ENCODE results near the gene SLC4A9. TPM values are rescaled to one million over a fixed set of nuclear protein-coding genes. Genes with fewer than 3 reads are reported as not detected.
A peak's percentile ranks its signal among the peaks of the same experiment; 100 is the strongest.

SLC4A9 gene
- polyA plus RNA-seq, 2 of the 4 experiments (the other 2 are of a cell fraction), result not detected

DNA sequence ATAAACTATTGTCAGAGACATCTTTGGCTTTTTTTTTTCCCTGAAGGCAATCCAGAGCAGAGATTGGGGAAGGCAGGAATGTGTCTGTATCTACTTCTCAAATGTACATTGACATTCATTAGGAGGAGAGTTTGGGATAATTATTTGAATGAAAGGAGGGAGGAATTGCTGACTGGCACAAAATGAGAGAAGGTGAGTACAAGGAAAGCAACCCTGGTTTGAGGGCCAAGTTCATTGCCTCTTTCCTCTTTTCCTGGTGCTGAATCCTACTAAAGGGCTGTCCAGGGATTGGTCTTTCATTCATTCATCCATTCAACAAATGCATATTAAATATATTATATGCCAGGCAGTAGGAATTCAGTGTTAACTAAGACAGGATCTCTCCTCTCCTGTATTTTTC, 22.9 kb downstream of the SLC4A9 start:
- no peak for ATAC-seq
- Histone ChIP-seq H3K4me3 (no peak overlapping the region), H3K4me1 (no peaks in the 10 kb centered on the region), H3K9me3 (peaks cover 6% of the 10 kb centered on the region; the same call in 1 of the 3 replicates), H3K4me2 (no peak overlapping the region), H3K27ac (no peak overlapping the region)
- FAIRE-seq, result no peak
- TF ChIP-seq MAFK (IDR thresholded peaks at IDR 0.05; ENCODE audit: partially characterized antibody), result peak; percentile 90
- no peak for TF ChIP-seq HOXB13 (CRISPR knock-in tag; IDR thresholded peaks at IDR 0.05; ENCODE audit: low read depth)
- TF ChIP-seq HOXA7 (CRISPR knock-in tag; IDR thresholded peaks at IDR 0.05), result no peak
- TF ChIP-seq POLR2A (IDR thresholded peaks at IDR 0.05; ENCODE audit: low read length), result no peak
- TF ChIP-seq ZC3H11A (IDR thresholded peaks at IDR 0.05), result no peak
- no peak for TF ChIP-seq HDAC2 (IDR thresholded peaks at IDR 0.05)
- no peak for TF ChIP-seq ESRRA (IDR thresholded peaks at IDR 0.05; ENCODE audit: borderline replicate concordance, low read length)
- DNase-seq (ENCODE audit: low read depth in 1 of 2, low spot score in 1 of 2), result no peak
- CTCF ChIA-PET, result interaction anchor here (0.9 to 7.6 kb wide), 2 partner anchors 10 to 138 kb away, joined by 3 to 49 read pairs; no protein-coding TSS in a partner anchor
- POLR2A ChIA-PET, result interaction anchor here (0.7 kb wide), 1 partner anchor 18 kb away, joined by 5 read pairs; no protein-coding TSS in a partner anchor

DNA sequence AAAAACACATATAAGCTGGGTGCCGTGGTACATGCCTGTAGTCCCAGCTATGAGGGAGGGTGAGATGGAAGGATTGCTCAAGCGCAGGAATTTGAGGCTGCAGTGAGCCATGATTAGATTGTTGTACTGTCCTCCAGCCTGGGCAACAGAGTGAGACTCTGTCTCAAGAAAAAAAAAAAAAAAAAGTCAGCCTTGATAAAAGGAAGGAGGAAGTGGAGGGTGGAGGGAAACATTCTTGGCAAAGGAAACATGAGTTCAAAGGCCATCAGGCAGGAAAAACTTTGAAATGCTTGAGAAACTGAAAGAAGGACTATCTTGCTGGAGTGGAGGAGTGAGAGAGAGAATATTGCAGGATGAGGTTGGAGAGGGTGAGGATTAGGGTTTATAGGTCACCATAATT, 23.3 kb downstream of the SLC4A9 start:
- WGBS (ENCODE audit: missing lambda C conversion rate), result 75% methylated on average over 2 of the region's 2 CpGs
- H3K4me2 ChIP-seq, result no peak overlapping the region
- peaks cover 6% of the 10 kb centered on the region; the same call in 1 of the 3 replicates for H3K9me3 ChIP-seq
- H3K4me1 ChIP-seq, result no peaks in the 10 kb centered on the region
- no peak for TF ChIP-seq EHF (CRISPR knock-in tag; IDR thresholded peaks at IDR 0.05)
- TF ChIP-seq JUN (IDR thresholded peaks at IDR 0.05), result no peak
- no peak for TF ChIP-seq SREBF2 (IDR thresholded peaks at IDR 0.05)
- no peak for TF ChIP-seq ZNF302 (CRISPR knock-in tag; IDR thresholded peaks at IDR 0.05)
- TF ChIP-seq GATA3 (IDR thresholded peaks at IDR 0.05; ENCODE audit: borderline replicate concordance), result no peak
- no peak for TF ChIP-seq CHD4 (IDR thresholded peaks at IDR 0.05; ENCODE audit: borderline replicate concordance)
- TF ChIP-seq CHD2 (IDR thresholded peaks at IDR 0.05; ENCODE audit: low read length, partially characterized antibody), result no peak
- no peak for TF ChIP-seq TP53 (CRISPR knock-in tag; IDR thresholded peaks at IDR 0.05)
- TF ChIP-seq, protein P1, sequence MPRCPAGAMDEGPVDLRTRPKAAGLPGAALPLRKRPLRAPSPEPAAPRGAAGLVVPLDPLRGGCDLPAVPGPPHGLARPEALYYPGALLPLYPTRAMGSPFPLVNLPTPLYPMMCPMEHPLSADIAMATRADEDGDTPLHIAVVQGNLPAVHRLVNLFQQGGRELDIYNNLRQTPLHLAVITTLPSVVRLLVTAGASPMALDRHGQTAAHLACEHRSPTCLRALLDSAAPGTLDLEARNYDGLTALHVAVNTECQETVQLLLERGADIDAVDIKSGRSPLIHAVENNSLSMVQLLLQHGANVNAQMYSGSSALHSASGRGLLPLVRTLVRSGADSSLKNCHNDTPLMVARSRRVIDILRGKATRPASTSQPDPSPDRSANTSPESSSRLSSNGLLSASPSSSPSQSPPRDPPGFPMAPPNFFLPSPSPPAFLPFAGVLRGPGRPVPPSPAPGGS (IDR thresholded peaks at IDR 0.05), result no peak
- no peak for TF ChIP-seq ZSCAN20 (CRISPR knock-in tag; IDR thresholded peaks at IDR 0.05)
- TF ChIP-seq MAFK (IDR thresholded peaks at IDR 0.05; ENCODE audit: partially characterized antibody), result no peak
- no peak for TF ChIP-seq JUNB (IDR thresholded peaks at IDR 0.05)
- no peak for TF ChIP-seq FOXS1 (CRISPR knock-in tag; IDR thresholded peaks at IDR 0.05)
- TF ChIP-seq, protein P2, sequence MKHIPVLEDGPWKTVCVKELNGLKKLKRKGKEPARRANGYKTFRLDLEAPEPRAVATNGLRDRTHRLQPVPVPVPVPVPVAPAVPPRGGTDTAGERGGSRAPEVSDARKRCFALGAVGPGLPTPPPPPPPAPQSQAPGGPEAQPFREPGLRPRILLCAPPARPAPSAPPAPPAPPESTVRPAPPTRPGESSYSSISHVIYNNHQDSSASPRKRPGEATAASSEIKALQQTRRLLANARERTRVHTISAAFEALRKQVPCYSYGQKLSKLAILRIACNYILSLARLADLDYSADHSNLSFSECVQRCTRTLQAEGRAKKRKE (CRISPR knock-in tag; IDR thresholded peaks at IDR 0.05; ENCODE audit: low read depth), result no peak
- TF ChIP-seq, protein P3, sequence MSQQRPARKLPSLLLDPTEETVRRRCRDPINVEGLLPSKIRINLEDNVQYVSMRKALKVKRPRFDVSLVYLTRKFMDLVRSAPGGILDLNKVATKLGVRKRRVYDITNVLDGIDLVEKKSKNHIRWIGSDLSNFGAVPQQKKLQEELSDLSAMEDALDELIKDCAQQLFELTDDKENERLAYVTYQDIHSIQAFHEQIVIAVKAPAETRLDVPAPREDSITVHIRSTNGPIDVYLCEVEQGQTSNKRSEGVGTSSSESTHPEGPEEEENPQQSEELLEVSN (IDR thresholded peaks at IDR 0.05; ENCODE audit: borderline replicate concordance, low read depth), result no peak
- TF ChIP-seq HEYL (CRISPR knock-in tag; IDR thresholded peaks at IDR 0.05), result no peak
- ATAC-seq, result no peak
- ChIA-PET CTCF (interaction anchor here (7.6 kb wide), 1 partner anchor 10 kb away, joined by 49 read pairs; no protein-coding TSS in a partner anchor), POLR2A (interaction anchor here (0.7 kb wide), 1 partner anchor 18 kb away, joined by 5 read pairs; no protein-coding TSS in a partner anchor)
- no peak for DNase-seq (ENCODE audit: low read depth in 1 of 2, low spot score in 1 of 2)
- no peak for FAIRE-seq
- H3K4me3 ChIP-seq, result no peak overlapping the region
- H3K27ac ChIP-seq, result no peak overlapping the region

DNA sequence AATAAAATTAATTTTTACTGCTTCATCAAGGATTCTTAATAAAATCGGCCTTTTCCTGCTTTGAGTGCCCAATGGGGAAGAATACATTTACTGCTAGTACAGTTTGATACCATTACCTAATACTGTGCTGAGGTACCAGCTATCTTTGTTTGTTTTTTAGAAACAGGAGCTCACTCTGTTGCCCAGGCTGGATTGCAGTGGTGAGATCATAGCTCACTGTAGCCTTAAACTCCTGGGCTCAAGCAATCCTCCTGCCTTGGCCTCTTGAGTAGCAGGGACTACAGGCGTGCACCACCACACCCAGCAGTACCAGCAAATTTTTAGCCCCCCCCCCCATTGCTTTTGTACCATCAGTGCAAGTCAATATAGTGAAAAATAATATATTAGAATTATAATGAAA, 28.1 kb downstream of the SLC4A9 start:
- TF ChIP-seq HDAC2 (IDR thresholded peaks at IDR 0.05) (no peak), HOXB13 (CRISPR knock-in tag; IDR thresholded peaks at IDR 0.05; ENCODE audit: low read depth) (no peak), GATA3 (IDR thresholded peaks at IDR 0.05; ENCODE audit: borderline replicate concordance) (no peak), RAD21 (conservative IDR thresholded peaks at IDR 0.05 in 1 of 2, IDR thresholded peaks at IDR 0.05 in 1 of 2) (no peak), POLR2AphosphoS2 (conservative IDR thresholded peaks at IDR 0.05; ENCODE audit: low read length) (no peak), JUN (IDR thresholded peaks at IDR 0.05) (no peak), HOXB5 (CRISPR knock-in tag; IDR thresholded peaks at IDR 0.05) (no peak), ZSCAN20 (CRISPR knock-in tag; IDR thresholded peaks at IDR 0.05) (no peak), NR3C1 (IDR thresholded peaks at IDR 0.05) (no peak)
- TF ChIP-seq, protein P4, sequence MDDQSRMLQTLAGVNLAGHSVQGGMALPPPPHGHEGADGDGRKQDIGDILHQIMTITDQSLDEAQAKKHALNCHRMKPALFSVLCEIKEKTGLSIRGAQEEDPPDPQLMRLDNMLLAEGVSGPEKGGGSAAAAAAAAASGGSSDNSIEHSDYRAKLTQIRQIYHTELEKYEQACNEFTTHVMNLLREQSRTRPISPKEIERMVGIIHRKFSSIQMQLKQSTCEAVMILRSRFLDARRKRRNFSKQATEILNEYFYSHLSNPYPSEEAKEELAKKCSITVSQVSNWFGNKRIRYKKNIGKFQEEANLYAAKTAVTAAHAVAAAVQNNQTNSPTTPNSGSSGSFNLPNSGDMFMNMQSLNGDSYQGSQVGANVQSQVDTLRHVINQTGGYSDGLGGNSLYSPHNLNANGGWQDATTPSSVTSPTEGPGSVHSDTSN (IDR thresholded peaks at IDR 0.05), result no peak
- TF ChIP-seq, protein P1 (IDR thresholded peaks at IDR 0.05), result no peak
- ATAC-seq (no peak), DNase-seq (ENCODE audit: low read depth in 1 of 2, low spot score in 1 of 2) (no peak), FAIRE-seq (no peak)
- WGBS (ENCODE audit: missing lambda C conversion rate), result 73% methylated on average over 2 of the region's 2 CpGs
- POLR2A ChIA-PET, result no interaction called here
- H3K4me3 ChIP-seq, result no peak overlapping the region
- no peaks in the 10 kb centered on the region for H3K9me3 ChIP-seq
- no peaks in the 10 kb centered on the region for H3K4me1 ChIP-seq
- no peak overlapping the region for H3K4me2 ChIP-seq
- CTCF ChIA-PET, result interaction anchor here (1.3 to 7.6 kb wide), 6 partner anchors 10 to 25 kb away, joined by 3 to 49 read pairs (median 7); no protein-coding TSS in a partner anchor
- H3K27ac ChIP-seq, result no peak overlapping the region
